HG03558 (cell line): ENCODE measurements around the gene CYP3A5.

Source experiments
- ATAC-seq: cut with Tn5 transposase; IDR thresholded peaks from one replicate; pipeline ENCODE4 v1.9.1; 2021; ENCODE audit warnings: moderate number of reproducible peaks; ENCODE audit not compliant: unreplicated experiment; ENCODE audit errors: extremely low read depth

Gene CYP3A5

GRCh38 chr7:99617192-99617781 is 62.5 kb downstream of the CYP3A5 start:
- ATAC-seq, result no peak

- no peak for ATAC-seq
Observed at GRCh38 chr7:99616359-99617191, 63.2 kb downstream of the CYP3A5 start, which contains the start of gene ZSCAN25. Gene ZSCAN25 (plus strand): TSS chr7:99616946. CDS start chr7:99619607, 2,661 bp downstream.

GRCh38 chr7:99615989-99616358 is 63.8 kb downstream of the CYP3A5 start:
- no peak for ATAC-seq

- no peak for ATAC-seq
Observed at GRCh38 chr7:99614495-99614894, 65.3 kb downstream of the CYP3A5 start.

GRCh38 chr7:99607548-99607947 is 72.2 kb downstream of the CYP3A5 start:
- no peak for ATAC-seq

GRCh38 chr7:99606531-99606930 is 73.3 kb downstream of the CYP3A5 start:
- ATAC-seq, result no peak

GRCh38 chr7:99605527-99605926 is 74.3 kb downstream of the CYP3A5 start:
- ATAC-seq, result no peak

GRCh38 chr7:99601656-99602310 is 78.0 kb downstream of the CYP3A5 start:
- no peak for ATAC-seq

- ATAC-seq, result no peak
Observed at GRCh38 chr7:99599836-99600235, 80.0 kb downstream of the CYP3A5 start.
